NCI-H2196 treated with DMSO at 0.1 percent for 48 hours (cell line): ENCODE measurements around the gene EXOC3L4.
"Not testable (repeated sequence)": the region's sequence is repeated elsewhere in the genome, so short reads cannot be mapped to it uniquely, and the experiment has no call there.

Source experiments
- DNase-seq: peaks from one replicate; lab custom pipeline; 2025; ENCODE audit not compliant: unreplicated experiment; lab: John Stamatoyannopoulos, UW

Gene EXOC3L4

GRCh38 chr14:103094406-103095209 lies at the start of gene EXOC3L4:
Gene EXOC3L4, plus strand, starts transcription at chr14:103094725. Its CDS starts 5,495 bp downstream, at chr14:103100220.
- DNase-seq = no peak

- no peak for DNase-seq
Observed at GRCh38 chr14:103045371-103045869, 49.1 kb upstream of the EXOC3L4 start.

- DNase-seq = not testable (repeated sequence)
Observed at GRCh38 chr14:103047453-103047852, 47.1 kb upstream of the EXOC3L4 start.

- DNase-seq = no peak
Observed at GRCh38 chr14:103050935-103051334, 43.6 kb upstream of the EXOC3L4 start.

GRCh38 chr14:103052407-103052806 lies 42.1 kb upstream of the EXOC3L4 start:
- no peak for DNase-seq

GRCh38 chr14:103055695-103056094 lies 38.8 kb upstream of the EXOC3L4 start:
- DNase-seq = no peak

GRCh38 chr14:103056322-103057027 lies 38.0 kb upstream of the EXOC3L4 start:
- DNase-seq = no peak

GRCh38 chr14:103057028-103057371 lies 37.5 kb upstream of the EXOC3L4 start:
- DNase-seq = no peak

- DNase-seq = peak; percentile 68
Observed at GRCh38 chr14:103057372-103058163, 37.0 kb upstream of the EXOC3L4 start, which contains the start of gene CDC42BPB. Gene CDC42BPB, minus strand, starts transcription at chr14:103057549. Its CDS starts 376 bp downstream, at chr14:103057173.

- DNase-seq = no peak
Observed at GRCh38 chr14:103058164-103059055, 36.1 kb upstream of the EXOC3L4 start.

GRCh38 chr14:103059556-103059955 lies 35.0 kb upstream of the EXOC3L4 start:
- DNase-seq = no peak

GRCh38 chr14:103061482-103061976 lies 33.0 kb upstream of the EXOC3L4 start:
- no peak for DNase-seq

- DNase-seq = no peak
Observed at GRCh38 chr14:103064436-103064835, 30.1 kb upstream of the EXOC3L4 start.

- DNase-seq = no peak
Observed at GRCh38 chr14:103064978-103065377, 29.5 kb upstream of the EXOC3L4 start.

- DNase-seq = no peak
Observed at GRCh38 chr14:103065861-103066260, 28.7 kb upstream of the EXOC3L4 start.

GRCh38 chr14:103066399-103066798 lies 28.1 kb upstream of the EXOC3L4 start:
- no peak for DNase-seq

GRCh38 chr14:103067231-103067954 lies 27.1 kb upstream of the EXOC3L4 start:
- DNase-seq = no peak

- no peak for DNase-seq
Observed at GRCh38 chr14:103068351-103069073, 26.0 kb upstream of the EXOC3L4 start.
